OCI-LY1 (cell line): ENCODE results near the gene CGREF1.

Experiments used
- CTCF ChIP-seq: fragments of 200-600 bp; sonication (generic), shearing (Covaris generic); IDR thresholded peaks from 2 replicates; pipeline ENCODE4 v1.5.1; 2017; ENCODE audit warnings: mild to moderate bottlenecking, antibody characterized with exemption, low read length, moderate library complexity, mixed read lengths
- EZH2 ChIP-seq: fragments of 200-600 bp; sonication (generic), shearing (Covaris generic); IDR thresholded peaks from 2 replicates; pipeline ENCODE4 v1.8.0; 2017; ENCODE audit warnings: borderline replicate concordance, mixed run types, mild to moderate bottlenecking, antibody characterized with exemption, low read length, moderate library complexity, mixed read lengths

- no peak for TF ChIP-seq CTCF
- no peak for TF ChIP-seq EZH2
These were observed 36.2 kb upstream of the CGREF1 start for GRCh38 chr2:27155069-27155520.
